GM12878 (cell line): Measurements from ENCODE around the gene TGM5.
A peak's percentile ranks its signal among the peaks of the same experiment; 100 is the strongest.

Experiments used
- CEBPB ChIP-seq, 2 experiments: fragments of 150-350 bp in 1 of 2; IDR thresholded peaks; 2 replicates each; pipeline ENCODE4 v1.6.1; 2012 to 2014; ENCODE audit warnings: low read depth in 2 of 2, low read length in 2 of 2, borderline replicate concordance in 1 of 2, inconsistent platforms in 1 of 2
- CEBPZ ChIP-seq: fragments of 150-350 bp; IDR thresholded peaks from 2 replicates; pipeline ENCODE4 v1.6.1; 2016; ENCODE audit warnings: low read depth, low read length
- CREB1 ChIP-seq: IDR thresholded peaks from 2 replicates; pipeline ENCODE4 v1.6.1; 2012; ENCODE audit warnings: low read depth, mild to moderate bottlenecking, inconsistent platforms
- EP300 ChIP-seq, 2 experiments: fragments of 150-350 bp in 1 of 2; IDR thresholded peaks; 2 replicates each; pipeline ENCODE4 v1.6.1; 2011 to 2012; ENCODE audit warnings: low read depth in 2 of 2, low read length in 2 of 2, borderline replicate concordance in 1 of 2, improper control_type of control experiment in 1 of 2, inconsistent platforms in 1 of 2; ENCODE audit not compliant: control insufficient read depth in 1 of 2
- MYC ChIP-seq: IDR thresholded peaks from 2 replicates; pipeline ENCODE4 v1.6.1; 2011; ENCODE audit warnings: mild to moderate bottlenecking, low read length, moderate library complexity, inconsistent platforms; ENCODE audit not compliant: insufficient read depth, insufficient replicate concordance, insufficient read length, severe bottlenecking
- NKRF ChIP-seq: fragments of 450-650 bp; conservative IDR thresholded peaks from 2 replicates; pipeline ENCODE4 v1.6.1; 2017; ENCODE audit warnings: mild to moderate bottlenecking, moderate library complexity
- POLR2AphosphoS5 ChIP-seq: IDR thresholded peaks from 2 replicates; pipeline ENCODE4 v1.6.1; 2011; ENCODE audit warnings: mild to moderate bottlenecking, low read length, inconsistent platforms
- RAD21 ChIP-seq: IDR thresholded peaks from 2 replicates; pipeline ENCODE4 v1.6.1; 2011; ENCODE audit warnings: mild to moderate bottlenecking, low read depth, low read length, moderate library complexity; ENCODE audit not compliant: insufficient read depth
- SREBF2 ChIP-seq: IDR thresholded peaks from 2 replicates; pipeline ENCODE4 v1.6.1; 2012; ENCODE audit warnings: mild to moderate bottlenecking, low read length
- TAF1 ChIP-seq: IDR thresholded peaks from 2 replicates; pipeline ENCODE4 v1.6.1; 2011; ENCODE audit warnings: mild to moderate bottlenecking, low read depth, low read length, borderline replicate concordance

GRCh38 chr15:43225201-43225949 is 41.4 kb downstream of the TGM5 start:
- TF ChIP-seq SREBF2 (no peak), CEBPB (IDR thresholded peaks at IDR 0.05; ENCODE audit: borderline replicate concordance in 1 of 2, low read depth in 2 of 2, low read length in 2 of 2) (no peak), CREB1 (no peak), NKRF (no peak), TAF1 (no peak), EP300 (IDR thresholded peaks at IDR 0.05; ENCODE audit: borderline replicate concordance in 1 of 2, control insufficient read depth in 1 of 2, low read depth in 2 of 2, low read length in 2 of 2) (no peak), CEBPZ (no peak), MYC (no peak), POLR2AphosphoS5 (no peak), RAD21 (peak; percentile 99)
